NT2/D1 (cell line): Measurements from ENCODE around the gene XAB2.
A peak's percentile ranks its signal among the peaks of the same experiment; 100 is the strongest.

Experiments
- DNase-seq: peaks from one replicate; pipeline ENCODE4 v3.0.0-alpha.2; 2011; ENCODE audit warnings: low read depth, low spot score
- H3K27me3 ChIP-seq: 2 replicates; pipeline ENCODE4 v1.6.0; 2011; ENCODE audit warnings: mild to moderate bottlenecking; ENCODE audit not compliant: insufficient read length, insufficient read depth
- H3K36me3 ChIP-seq: 2 replicates; pipeline ENCODE4 v1.6.1; 2011; ENCODE audit warnings: mild to moderate bottlenecking, low read length, mixed read lengths; ENCODE audit not compliant: insufficient read depth, insufficient read length
- H3K4me1 ChIP-seq: 2 replicates; pipeline ENCODE4 v1.5.1; 2011; ENCODE audit not compliant: insufficient read depth, insufficient read length
- H3K4me3 ChIP-seq: 2 replicates; pipeline ENCODE4 v1.5.1; 2011; ENCODE audit warnings: low read depth; ENCODE audit not compliant: insufficient read length
- H3K9ac ChIP-seq: 2 replicates; pipeline ENCODE4 v1.6.0; 2011; ENCODE audit warnings: low read depth; ENCODE audit not compliant: insufficient read length
- H3K9me3 ChIP-seq: 2 replicates; pipeline ENCODE4 v1.5.1; 2011; ENCODE audit warnings: mild to moderate bottlenecking, low read length; ENCODE audit not compliant: insufficient read depth
- SUZ12 ChIP-seq: IDR thresholded peaks from 2 replicates; pipeline ENCODE4 v1.6.1; 2011; ENCODE audit not compliant: insufficient read length, insufficient read depth; ENCODE audit errors: extremely low read depth
- YY1 ChIP-seq: IDR thresholded peaks from 2 replicates; pipeline ENCODE4 v1.6.1; 2011; ENCODE audit not compliant: insufficient read length, insufficient read depth
- ZNF274 ChIP-seq: IDR thresholded peaks from 2 replicates; pipeline ENCODE4 v1.6.1; 2011; ENCODE audit warnings: mild to moderate bottlenecking, low read depth, low read length

Gene XAB2

DNA sequence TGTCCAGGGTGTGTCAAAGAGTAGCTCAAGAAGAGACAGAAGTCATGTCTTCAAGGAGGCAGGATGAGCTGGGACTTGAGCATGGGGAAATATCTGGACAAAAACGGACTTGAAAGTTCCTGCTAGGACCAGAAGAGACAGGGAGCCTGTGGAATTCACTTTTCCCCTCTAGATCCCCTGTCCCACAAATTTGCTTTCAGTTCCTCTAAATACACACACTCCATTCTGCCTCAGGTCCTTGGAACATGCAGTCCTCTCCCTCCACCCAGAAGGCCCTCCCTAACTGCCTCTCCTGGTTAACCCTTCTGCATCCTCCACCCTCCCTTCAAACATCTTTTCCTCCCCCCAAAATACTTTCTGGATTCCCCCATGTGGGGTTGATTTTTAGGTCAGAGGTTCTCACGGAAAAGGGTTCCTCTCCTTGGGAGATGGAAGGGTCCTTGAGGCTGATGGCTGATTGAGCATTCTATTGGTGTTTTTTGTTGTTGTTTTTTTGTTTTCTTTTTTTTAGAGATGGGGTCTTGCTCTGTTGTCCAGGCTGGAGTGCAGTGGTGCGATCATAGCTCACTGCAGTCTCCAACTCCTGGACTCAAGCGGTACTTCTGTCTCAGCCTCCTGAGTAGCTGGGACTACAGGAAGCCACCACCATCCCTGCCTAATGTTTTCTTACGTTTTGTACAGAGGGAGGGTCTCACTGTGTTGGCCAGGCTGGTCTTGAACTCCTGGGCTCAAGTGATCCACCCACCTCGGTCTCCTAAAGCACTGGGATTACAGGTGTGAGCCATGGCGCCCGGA lies 32.6 kb upstream of the XAB2 start:
- Histone ChIP-seq H3K4me1 (peaks cover 4% of the 10 kb centered on the region), H3K27me3 (peaks cover 3% of the 10 kb centered on the region), H3K9me3 (no peaks in the 10 kb centered on the region), H3K4me3 (no peak overlapping the region), H3K9ac (no peak overlapping the region), H3K36me3 (no peaks in the 10 kb centered on the region)
- no peak for DNase-seq
- TF ChIP-seq SUZ12: no peak
- TF ChIP-seq YY1: no peak
- TF ChIP-seq ZNF274: no peak

DNA sequence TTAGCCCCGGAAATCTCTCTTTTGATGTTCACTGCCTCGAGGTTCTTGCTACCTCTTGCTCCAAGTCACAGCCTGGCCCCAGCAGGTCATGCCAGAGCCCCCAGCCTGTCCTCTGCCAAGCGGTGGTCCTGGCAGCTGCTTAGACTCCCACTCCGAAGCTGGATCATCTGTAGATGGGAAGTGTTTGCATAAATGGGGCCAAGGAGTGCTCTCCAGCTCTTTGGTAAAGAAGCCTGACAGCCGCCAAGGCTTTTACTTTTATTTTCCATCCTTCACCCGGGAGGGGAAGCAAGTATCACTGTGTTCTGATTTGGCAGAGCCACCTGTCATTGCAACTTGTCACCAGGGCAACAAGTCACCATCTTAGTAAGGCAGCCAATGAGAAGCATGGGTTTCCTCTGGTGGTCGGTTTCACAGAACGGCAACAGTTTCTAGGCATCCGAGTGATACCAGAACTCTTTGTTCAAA lies 28.9 kb upstream of the XAB2 start:
- Histone ChIP-seq H3K9ac (no peak overlapping the region), H3K9me3 (no peaks in the 10 kb centered on the region), H3K27me3 (peaks cover 7% of the 10 kb centered on the region), H3K4me3 (no peak overlapping the region), H3K4me1 (peaks cover 4% of the 10 kb centered on the region), H3K36me3 (no peaks in the 10 kb centered on the region)
- no peak for TF ChIP-seq SUZ12
- DNase-seq: no peak

DNA sequence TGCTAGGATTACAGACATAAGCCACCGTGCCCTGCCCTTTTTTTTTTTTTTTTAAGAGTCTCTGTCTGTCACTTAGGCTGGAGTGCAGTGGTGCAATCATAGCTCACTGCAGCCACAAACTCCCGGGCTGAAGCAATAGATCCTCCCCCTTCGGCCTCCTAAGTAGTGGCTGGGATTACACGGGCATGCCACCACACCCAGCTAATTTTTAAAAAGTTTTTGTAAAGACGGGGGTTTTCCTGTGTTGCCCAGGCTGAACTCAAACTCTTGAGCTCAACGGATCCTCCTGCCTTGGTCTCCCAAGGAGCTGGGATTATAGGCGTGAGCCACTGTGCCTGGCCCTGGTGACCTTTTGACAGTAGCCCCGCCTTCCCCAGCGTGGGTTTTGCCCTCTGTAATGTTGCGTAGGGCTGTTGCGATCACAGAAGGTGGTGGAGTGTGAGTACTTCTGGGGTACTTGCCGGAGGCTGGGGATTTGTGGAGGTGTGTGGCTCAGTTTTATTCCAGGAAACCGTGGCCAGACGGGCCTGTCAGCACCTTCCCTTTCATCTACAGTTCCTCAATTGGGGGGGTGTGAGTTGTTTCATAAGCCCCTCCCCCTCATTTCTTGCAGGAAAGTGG lies 27.9 kb upstream of the XAB2 start:
- Histone ChIP-seq H3K4me1 (peaks cover 4% of the 10 kb centered on the region), H3K27me3 (peaks cover 12% of the 10 kb centered on the region), H3K36me3 (no peaks in the 10 kb centered on the region), H3K4me3 (no peak overlapping the region), H3K9me3 (no peaks in the 10 kb centered on the region), H3K9ac (no peak overlapping the region)
- TF ChIP-seq SUZ12: no peak
- no peak for DNase-seq

DNA sequence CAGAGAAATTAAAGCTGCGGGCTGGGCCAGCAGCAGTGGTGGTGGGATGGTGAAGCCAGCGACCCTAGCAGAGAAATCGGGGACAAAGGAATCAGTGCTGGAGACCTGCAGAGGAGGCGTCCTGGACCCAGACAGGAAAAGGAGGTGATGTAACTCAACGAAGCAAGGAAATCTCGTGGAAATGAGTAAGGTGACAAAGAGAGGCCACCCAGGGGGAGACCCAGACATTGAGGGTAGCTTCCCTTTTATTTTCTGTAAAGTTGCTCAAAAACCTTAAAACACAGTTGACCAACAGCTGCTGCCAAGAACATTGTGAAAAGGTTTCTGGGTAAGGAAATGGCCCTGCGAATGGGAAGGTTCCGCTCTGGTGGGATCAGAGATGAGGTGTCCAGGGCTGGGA lies 26.2 kb upstream of the XAB2 start:
- TF ChIP-seq SUZ12 (no peak), YY1 (no peak), ZNF274 (no peak)
- Histone ChIP-seq H3K4me3 (no peak overlapping the region), H3K36me3 (no peaks in the 10 kb centered on the region), H3K4me1 (peaks cover 4% of the 10 kb centered on the region), H3K9me3 (no peaks in the 10 kb centered on the region), H3K27me3 (peaks cover 21% of the 10 kb centered on the region), H3K9ac (no peak overlapping the region)
- no peak for DNase-seq

DNA sequence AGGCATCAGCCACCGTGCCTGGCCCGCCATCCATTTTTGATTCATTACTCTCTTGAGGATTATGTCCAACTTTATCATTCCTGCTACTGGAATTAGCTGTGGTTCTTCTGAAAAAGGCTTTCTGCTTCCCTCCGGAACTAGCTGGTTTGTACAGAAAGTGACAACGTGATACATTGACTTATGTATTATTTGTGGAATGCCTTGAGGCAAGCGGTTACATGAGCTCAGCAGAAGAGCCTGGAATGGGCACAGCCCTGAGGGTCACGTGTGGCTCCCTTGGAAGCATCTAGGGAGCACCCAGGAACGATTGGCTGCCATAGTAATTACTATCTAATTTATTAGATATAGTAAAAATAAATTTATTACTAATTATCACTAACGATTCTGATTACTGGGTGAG lies 25.1 kb upstream of the XAB2 start:
- Histone ChIP-seq H3K27me3 (peaks cover 27% of the 10 kb centered on the region), H3K4me3 (no peak overlapping the region), H3K9me3 (no peaks in the 10 kb centered on the region), H3K4me1 (peaks cover 8% of the 10 kb centered on the region), H3K9ac (no peak overlapping the region), H3K36me3 (no peaks in the 10 kb centered on the region)
- no peak for TF ChIP-seq ZNF274
- no peak for DNase-seq

DNA sequence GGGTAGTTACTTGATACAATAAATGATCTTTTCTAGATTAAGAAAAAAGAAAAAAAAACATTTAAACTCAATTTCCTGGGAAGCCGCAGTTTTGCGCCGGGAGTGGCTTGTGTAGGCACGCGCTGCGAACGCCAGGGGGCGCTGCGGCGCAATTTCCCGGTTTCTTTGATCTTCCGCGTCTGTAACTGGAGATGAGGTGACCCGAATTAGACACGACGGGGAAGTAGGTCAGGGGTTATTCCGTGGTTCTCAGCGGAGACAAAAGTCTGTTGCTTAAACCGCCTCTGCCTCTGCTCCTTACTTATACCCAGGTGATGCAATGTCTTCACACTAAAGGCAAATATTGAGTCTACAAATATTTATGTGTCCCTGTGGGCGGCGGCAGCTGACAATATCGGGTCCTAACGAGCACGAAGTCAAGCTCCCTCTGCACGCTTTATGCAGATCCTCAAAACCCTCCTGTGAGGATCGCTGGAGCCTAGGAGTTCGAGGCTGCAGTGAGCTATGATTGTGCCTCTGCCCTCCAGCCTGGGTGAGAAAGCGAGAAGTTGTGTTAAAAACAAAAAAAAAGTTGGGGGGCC lies 22.8 kb upstream of the XAB2 start:
- peaks cover 27% of the 10 kb centered on the region for H3K27me3 ChIP-seq

DNA sequence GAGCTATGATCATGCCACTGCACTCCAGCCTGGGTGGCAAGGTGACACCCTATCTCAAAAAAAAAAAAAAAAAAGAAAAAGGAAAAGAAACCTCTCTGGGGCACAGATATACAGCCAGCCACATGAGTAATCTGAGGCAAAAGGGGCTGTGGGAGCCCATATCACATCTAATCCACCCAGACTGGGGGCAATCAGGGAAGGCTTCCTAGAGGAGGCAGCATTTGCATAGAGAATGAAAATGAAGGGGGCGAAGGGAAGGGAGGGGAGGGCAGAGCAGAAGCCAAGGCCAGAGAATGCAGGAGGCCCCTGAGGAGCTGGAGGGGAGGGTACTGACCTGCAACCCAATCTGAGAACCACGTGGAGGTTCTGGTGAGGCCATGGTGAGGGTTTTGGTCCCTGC lies 20.8 kb upstream of the XAB2 start:
- Histone ChIP-seq H3K9me3 (no peaks in the 10 kb centered on the region), H3K36me3 (peaks cover 17% of the 10 kb centered on the region), H3K9ac (no peak overlapping the region), H3K4me1 (peaks cover 6% of the 10 kb centered on the region), H3K4me3 (no peak overlapping the region), H3K27me3 (peaks cover 24% of the 10 kb centered on the region)
- TF ChIP-seq ZNF274: no peak
- TF ChIP-seq YY1: no peak
- no peak for TF ChIP-seq SUZ12
- DNase-seq: no peak

More for the DNA sequence above, 22.8 kb upstream of the XAB2 start:
- no peaks in the 10 kb centered on the region for H3K9me3 ChIP-seq
- H3K9ac ChIP-seq: peak overlapping the region; percentile 29
- H3K4me3 ChIP-seq: peak overlapping the region; percentile 8
- H3K4me1 ChIP-seq: peaks cover 5% of the 10 kb centered on the region
- DNase-seq: peak; percentile 66
- TF ChIP-seq YY1: no peak
- no peak for TF ChIP-seq ZNF274
- no peak for TF ChIP-seq SUZ12
- H3K36me3 ChIP-seq: peaks cover 9% of the 10 kb centered on the region
